Mucosa of gallbladder (tissue), 1 donor: ENCODE results near the gene AZGP1. TPM values are rescaled to one million over a fixed set of nuclear protein-coding genes. Genes with fewer than 3 reads are reported as not detected.
"Not testable (repeated sequence)": the region's sequence is repeated elsewhere in the genome, so short reads cannot be mapped to it uniquely, and the experiment has no call there.

Source experiments
- DNase-seq: peaks from one replicate; pipeline ENCODE4 v3.0.0-alpha.2; 2020; ENCODE audit warnings: low spot score
- total RNA-seq: library from RNA; stranded (reverse); gene quantifications from one replicate; pipeline ENCODE4 v1.2.1, GENCODE V29; 2021
- donor health status: DM: no; HTN: no; CAD: no.

The AZGP1 gene
- total RNA-seq, 1 donor from 2014 or later, result 104 TPM

- peak; percentile 64 for DNase-seq
These were observed 21.8 kb upstream of the AZGP1 start for GRCh38 chr7:99997545-99998137.

GRCh38 chr7:99996755-99997544, 21.1 kb upstream of the AZGP1 start:
- no peak for DNase-seq

GRCh38 chr7:99994819-99995218, 19.0 kb upstream of the AZGP1 start:
- no peak for DNase-seq

GRCh38 chr7:99992330-99993038, 16.7 kb upstream of the AZGP1 start:
- no peak for DNase-seq

GRCh38 chr7:99991543-99991942, 15.7 kb upstream of the AZGP1 start:
- DNase-seq, result not testable (repeated sequence)

- DNase-seq, result no peak
These were observed 14.6 kb upstream of the AZGP1 start for GRCh38 chr7:99990460-99990852.

- no peak for DNase-seq
These were observed 12.0 kb upstream of the AZGP1 start for GRCh38 chr7:99987846-99988245.

GRCh38 chr7:99987306-99987705, 11.5 kb upstream of the AZGP1 start:
- not testable (repeated sequence) for DNase-seq

GRCh38 chr7:99984593-99984992, 8.8 kb upstream of the AZGP1 start:
- DNase-seq, result no peak

- not testable (repeated sequence) for DNase-seq
These were observed 5.2 kb upstream of the AZGP1 start for GRCh38 chr7:99981066-99981465.

- DNase-seq, result not testable (repeated sequence)
These were observed 4.6 kb upstream of the AZGP1 start for GRCh38 chr7:99980448-99980872.

- DNase-seq, result peak; percentile 57
These were observed 4.0 kb upstream of the AZGP1 start for GRCh38 chr7:99979814-99980225.

GRCh38 chr7:99976626-99977025, 795 bp upstream of the AZGP1 start:
- no peak for DNase-seq

- no peak for DNase-seq
These were observed 1.1 kb downstream of the AZGP1 start for GRCh38 chr7:99974681-99975080.

- DNase-seq, result not testable (repeated sequence)
These were observed 2.0 kb downstream of the AZGP1 start for GRCh38 chr7:99973817-99974216.

- no peak for DNase-seq
These were observed 4.6 kb downstream of the AZGP1 start for GRCh38 chr7:99971242-99971641.

GRCh38 chr7:99969813-99970212, 6.0 kb downstream of the AZGP1 start:
- DNase-seq, result not testable (repeated sequence)

- DNase-seq, result no peak
These were observed 6.5 kb downstream of the AZGP1 start for GRCh38 chr7:99969298-99969697.

- DNase-seq, result no peak
These were observed 17.1 kb downstream of the AZGP1 start for GRCh38 chr7:99958564-99959227.

- peak; percentile 24 for DNase-seq
These were observed 20.6 kb downstream of the AZGP1 start for GRCh38 chr7:99955247-99955646.

GRCh38 chr7:99954643-99955042, 21.2 kb downstream of the AZGP1 start:
- not testable (repeated sequence) for DNase-seq

- DNase-seq, result no peak
These were observed 22.2 kb downstream of the AZGP1 start for GRCh38 chr7:99953649-99954048.
